ENCODE measurements around the gene DNAJB8. TPM values are rescaled to one million over a fixed set of nuclear protein-coding genes. Genes with fewer than 3 reads are reported as not detected.

DNAJB8 gene
- total and polyA plus RNA-seq, 2 experiments from 2014 or later, result not detected

DNA sequence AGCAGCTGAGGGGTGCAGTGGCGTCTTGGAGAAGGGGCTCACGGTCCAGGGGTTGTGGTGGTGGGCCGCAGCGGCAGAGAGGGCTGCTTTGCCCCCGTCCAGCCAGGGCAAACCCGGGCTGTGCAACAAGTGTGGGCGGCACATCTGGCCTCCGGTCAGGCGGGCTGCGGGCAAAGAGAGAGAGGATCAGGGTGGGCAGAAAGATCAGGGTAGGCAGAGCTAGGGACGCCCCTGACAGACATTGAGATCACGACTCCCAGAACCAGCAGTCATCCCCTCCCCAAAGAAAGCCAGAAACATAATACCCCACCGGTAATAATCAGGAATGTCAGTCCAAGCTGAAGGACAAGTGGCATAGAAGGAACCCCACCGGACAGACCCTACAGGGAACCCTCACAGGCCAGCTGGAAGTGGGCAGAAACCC is 19.5 kb upstream of the DNAJB8 start:
- no peak overlapping the region for H2AFZ ChIP-seq
- H3K4me3 ChIP-seq, result no peak overlapping the region
- H3K4me2 ChIP-seq, result peak overlapping the region; percentile 95
- no peaks in the 10 kb centered on the region for H3K36me3 ChIP-seq (replicated peaks; ENCODE audit: insufficient read depth, low read depth)
- H3K79me2 ChIP-seq, result no peaks in the 10 kb centered on the region
- H4K20me1 ChIP-seq (ENCODE audit: insufficient read depth, poor library complexity, severe bottlenecking), result no peaks in the 10 kb centered on the region
- H3K9me3 ChIP-seq (ENCODE audit: low read depth), result no peaks in the 10 kb centered on the region
- DNase-seq (ENCODE audit: low spot score), result no peak
- H3K27ac ChIP-seq, result no peak overlapping the region
- H3K9me2 ChIP-seq (replicated peaks; ENCODE audit: insufficient read depth), result no peaks in the 10 kb centered on the region
- 47% methylated on average over 13 of the region's 14 CpGs for WGBS (ENCODE audit: low lambda C conversion rate, missing lambda C conversion rate)
- peaks cover 89% of the 10 kb centered on the region for H3K27me3 ChIP-seq
- no peak for TF ChIP-seq CTCF (IDR thresholded peaks at IDR 0.05; ENCODE audit: poor library complexity)
- no peak for TF ChIP-seq EZH2phosphoT487 (IDR thresholded peaks at IDR 0.05; ENCODE audit: low read depth, severe bottlenecking, unreplicated experiment)
- no peak for TF ChIP-seq EZH2 (IDR thresholded peaks at IDR 0.05; ENCODE audit: borderline replicate concordance)
- peaks cover 50% of the 10 kb centered on the region for H3K4me1 ChIP-seq (ENCODE audit: insufficient read depth)

GRCh38 chr3:128485282-128486204 is 18.9 kb upstream of the DNAJB8 start:
- no peak overlapping the region for H2AFZ ChIP-seq
- no peaks in the 10 kb centered on the region for H4K20me1 ChIP-seq (ENCODE audit: insufficient read depth, poor library complexity, severe bottlenecking)
- no peaks in the 10 kb centered on the region for H3K9me3 ChIP-seq (ENCODE audit: low read depth)
- H3K79me2 ChIP-seq, result no peaks in the 10 kb centered on the region
- no peaks in the 10 kb centered on the region for H3K9me2 ChIP-seq (replicated peaks; ENCODE audit: insufficient read depth)
- peaks cover 50% of the 10 kb centered on the region for H3K4me1 ChIP-seq (ENCODE audit: insufficient read depth)
- no peak overlapping the region for H3K4me2 ChIP-seq
- peaks cover 82% of the 10 kb centered on the region for H3K27me3 ChIP-seq
- 65% methylated on average over 25 of the region's 29 CpGs for WGBS (ENCODE audit: low lambda C conversion rate, missing lambda C conversion rate)
- TF ChIP-seq CTCF (IDR thresholded peaks at IDR 0.05; ENCODE audit: poor library complexity) (no peak), EZH2 (IDR thresholded peaks at IDR 0.05; ENCODE audit: borderline replicate concordance) (no peak), EZH2phosphoT487 (IDR thresholded peaks at IDR 0.05; ENCODE audit: low read depth, severe bottlenecking, unreplicated experiment) (no peak)
- no peak for DNase-seq (ENCODE audit: low spot score)
- H3K36me3 ChIP-seq (replicated peaks; ENCODE audit: insufficient read depth, low read depth), result no peaks in the 10 kb centered on the region
- H3K27ac ChIP-seq, result no peak overlapping the region
- no peak overlapping the region for H3K4me3 ChIP-seq

DNA sequence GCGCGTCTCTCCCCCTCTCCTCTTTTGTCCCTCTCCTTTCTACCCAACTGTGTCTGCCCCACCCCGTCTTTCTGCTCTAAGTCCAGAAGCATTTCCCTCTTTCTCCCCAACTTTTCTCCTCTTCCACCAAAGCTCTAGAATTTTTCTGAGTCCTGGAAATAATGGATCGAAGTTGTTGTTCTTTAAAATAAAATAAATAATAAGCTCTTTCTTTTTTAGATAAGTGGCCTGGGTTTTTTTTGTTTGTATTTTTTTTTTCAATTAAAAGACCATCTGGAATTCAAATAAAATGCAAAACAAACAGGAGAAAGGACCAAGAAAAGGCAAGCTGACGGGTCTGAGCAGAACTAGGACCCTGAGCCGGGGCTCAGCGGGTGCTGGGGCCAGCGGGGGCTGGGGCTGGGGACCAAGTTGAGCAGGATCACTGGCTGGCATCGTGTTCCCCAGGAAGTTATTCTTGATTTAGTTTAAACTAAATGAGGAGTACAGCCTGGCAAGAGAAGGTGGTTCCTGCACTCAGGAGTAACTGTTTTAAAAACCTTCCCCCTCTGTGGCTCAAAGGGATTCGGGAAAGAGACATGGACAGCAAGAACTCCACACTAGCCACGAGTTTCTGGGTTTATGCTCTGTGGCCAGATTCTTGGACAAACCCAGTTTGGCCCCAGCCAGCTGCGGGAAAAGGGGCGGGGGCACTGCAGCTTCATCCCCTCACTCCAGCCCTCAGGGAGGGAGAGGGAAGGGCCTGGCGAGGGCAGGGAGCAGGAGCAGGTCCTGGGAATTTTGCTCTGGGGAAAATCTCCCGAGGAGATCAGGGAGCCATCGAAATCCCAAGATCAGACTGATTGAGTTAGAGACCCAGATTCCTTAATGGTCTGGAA is 18.0 kb upstream of the DNAJB8 start:
- H3K4me3 ChIP-seq, result no peak overlapping the region
- no peak overlapping the region for H3K27ac ChIP-seq
- no peaks in the 10 kb centered on the region for H4K20me1 ChIP-seq (ENCODE audit: insufficient read depth, poor library complexity, severe bottlenecking)
- H2AFZ ChIP-seq, result no peak overlapping the region
- peaks cover 43% of the 10 kb centered on the region for H3K4me1 ChIP-seq (ENCODE audit: insufficient read depth)
- H3K27me3 ChIP-seq, result peaks cover 78% of the 10 kb centered on the region
- no peak overlapping the region for H3K4me2 ChIP-seq
- H3K9me3 ChIP-seq (ENCODE audit: low read depth), result no peaks in the 10 kb centered on the region
- H3K36me3 ChIP-seq (replicated peaks; ENCODE audit: insufficient read depth, low read depth), result no peaks in the 10 kb centered on the region
- no peaks in the 10 kb centered on the region for H3K9me2 ChIP-seq (replicated peaks; ENCODE audit: insufficient read depth)
- H3K79me2 ChIP-seq, result no peaks in the 10 kb centered on the region
- no peak for DNase-seq (ENCODE audit: low spot score)
- WGBS (ENCODE audit: low lambda C conversion rate, missing lambda C conversion rate), result 47% methylated on average over 16 of the region's 16 CpGs
- TF ChIP-seq CTCF (IDR thresholded peaks at IDR 0.05; ENCODE audit: poor library complexity) (no peak), EZH2 (IDR thresholded peaks at IDR 0.05; ENCODE audit: borderline replicate concordance) (no peak), EZH2phosphoT487 (IDR thresholded peaks at IDR 0.05; ENCODE audit: low read depth, severe bottlenecking, unreplicated experiment) (no peak)

All from hepatocyte (in vitro differentiated cells).